HT1080 (cell line): Measurements from ENCODE around the gene RAP1B. TPM values are rescaled to one million over a fixed set of nuclear protein-coding genes. Genes with fewer than 3 reads are reported as not detected.

ENCODE experiments used
- DNase-seq: peaks from one replicate; pipeline ENCODE4 v3.0.0-alpha.2; 2015; ENCODE audit warnings: low read depth
- small RNA-seq: library from RNA; depleted of rRNA; stranded (forward); fragments of <200 nt; gene quantifications from one replicate; pipeline ENCODE3, GENCODE V24; 2014
- total RNA-seq: library from RNA; depleted of rRNA; stranded (reverse); fragments of >200 nt; shearing (Covaris generic); gene quantifications from 2 replicates; pipeline ENCODE4 v1.2.3, GENCODE V29; 2014; rRNA removed

Gene RAP1B
- total RNA-seq, 1 experiment from 2014 or later: 229 TPM

DNA sequence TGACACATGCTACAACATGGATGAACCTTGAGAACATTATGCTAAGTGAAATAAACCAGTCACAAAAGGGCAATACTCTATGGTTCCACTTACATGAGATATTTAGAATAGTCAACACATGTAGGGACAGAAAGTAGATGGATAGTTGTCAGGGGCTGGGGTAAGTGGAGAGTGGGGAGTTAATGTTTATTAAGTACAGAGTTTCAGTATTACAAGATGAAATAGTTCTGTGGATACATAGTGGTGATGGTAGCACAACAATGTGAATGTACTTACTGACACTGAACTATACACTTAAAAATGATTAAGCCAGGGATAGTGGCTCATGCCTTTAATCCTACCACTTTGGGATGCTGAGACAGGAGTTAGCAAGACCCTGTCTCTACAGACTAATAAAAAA is 84.8 kb downstream of the RAP1B start:
- DNase-seq: no peak

DNA sequence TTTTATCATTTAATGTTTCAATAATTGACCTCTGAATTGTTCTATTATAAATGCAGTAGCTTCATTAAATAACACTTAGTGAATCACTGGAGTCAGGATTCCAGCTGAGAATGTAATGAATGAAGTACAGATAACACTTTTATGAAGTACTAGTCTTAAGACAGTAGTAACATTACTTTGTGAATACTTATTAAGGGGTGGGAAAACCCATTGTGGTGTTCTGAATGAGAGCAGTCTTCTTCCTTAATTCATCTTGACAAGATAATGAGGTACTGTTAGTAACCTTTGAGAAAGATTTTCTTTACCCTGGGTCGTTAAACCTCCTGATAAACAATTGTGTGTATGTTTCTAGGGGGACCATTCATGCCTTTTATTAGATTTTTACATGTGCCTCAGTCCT is 88.8 kb downstream of the RAP1B start:
- DNase-seq: no peak

Small RNA genes within 50 kb of the gene (small RNA-seq; reads per million reads assigned to genes)
- not detected for gene RF00017
- not detected for gene SNORA70G

Other genes with a start within 250 kb of the RAP1B start
- 106 and 111 TPM in 2 replicates for gene NUP107, start 76.1 kb downstream of the RAP1B start, total RNA-seq
- 5.9 and 6.1 TPM in 2 replicates for gene SLC35E3, start 135.3 kb downstream of the RAP1B start, total RNA-seq
- 113 and 135 TPM in 2 replicates for gene MDM2, start 197.3 kb downstream of the RAP1B start, total RNA-seq